GM23338 (cell line): ENCODE measurements around the gene TP53I13. TPM values are rescaled to one million over a fixed set of nuclear protein-coding genes. Genes with fewer than 3 reads are reported as not detected.

Experiments used
- ATAC-seq: fragments of 200-7000 bp; cut with Tn5 transposase; 3 replicates; pipeline ENCODE4 v1.9.1; 2020
- DNase-seq: peaks from one replicate; pipeline ENCODE4 v3.0.0-alpha.2; 2015; ENCODE audit warnings: low spot score
- H2AFZ ChIP-seq: fragments of 200-600 bp; sonication (generic); 2 replicates; pipeline ENCODE4 v1.8.0; 2016; ENCODE audit warnings: antibody characterized with exemption, mild to moderate bottlenecking, moderate library complexity
- H3F3A ChIP-seq: fragments of 200-600 bp; sonication (generic); replicated peaks from 2 replicates; pipeline ENCODE4 v1.8.0; 2017; ENCODE audit warnings: antibody characterized with exemption, mixed run types, low read depth
- H3K27ac ChIP-seq: fragments of 200-600 bp; sonication (generic); 2 replicates; pipeline ENCODE4 v1.6.1; 2016; ENCODE audit warnings: low read depth
- H3K27me3 ChIP-seq: fragments of 200-600 bp; sonication (generic); 2 replicates; pipeline ENCODE4 v1.8.0; 2016; ENCODE audit warnings: mild to moderate bottlenecking, mixed run types, moderate library complexity; ENCODE audit not compliant: insufficient read depth
- H3K36me3 ChIP-seq: fragments of 200-600 bp; sonication (generic); 2 replicates; pipeline ENCODE4 v1.8.0; 2016; ENCODE audit warnings: mild to moderate bottlenecking; ENCODE audit not compliant: insufficient read depth
- H3K4me1 ChIP-seq: fragments of 200-600 bp; sonication (generic); 2 replicates; pipeline ENCODE4 v1.8.0; 2016; ENCODE audit warnings: mild to moderate bottlenecking, moderate library complexity; ENCODE audit not compliant: insufficient read depth
- H3K4me2 ChIP-seq: fragments of 200-600 bp; sonication (generic); 2 replicates; pipeline ENCODE4 v1.7.1; 2017; ENCODE audit warnings: mixed run types
- H3K4me3 ChIP-seq: fragments of 200-600 bp; sonication (generic); 2 replicates; pipeline ENCODE4 v1.6.1; 2016; ENCODE audit warnings: mixed run types
- H3K79me2 ChIP-seq: fragments of 200-600 bp; sonication (generic); replicated peaks from 2 replicates; pipeline ENCODE4 v1.8.0; 2017; ENCODE audit warnings: mild to moderate bottlenecking; ENCODE audit not compliant: insufficient read depth
- H3K9me2 ChIP-seq: fragments of 200-600 bp; sonication (generic); 2 replicates; pipeline ENCODE4 v1.8.0; 2017; ENCODE audit not compliant: insufficient read depth
- H4K20me1 ChIP-seq: fragments of 200-600 bp; sonication (generic); replicated peaks from 2 replicates; pipeline ENCODE4 v1.8.0; 2017; ENCODE audit warnings: mild to moderate bottlenecking; ENCODE audit not compliant: insufficient read depth
- H3K27ac Mint-ChIP-seq: 2 replicates; pipeline ENCODE4 v1.8.0; 2020; ENCODE audit warnings: inconsistent platforms, mild to moderate bottlenecking, moderate library complexity, mixed read lengths
- H3K27me3 Mint-ChIP-seq: 3 replicates; pipeline ENCODE4 v1.8.0; 2022; ENCODE audit warnings: low read depth, mild to moderate bottlenecking, moderate library complexity, mixed read lengths, inconsistent platforms; ENCODE audit not compliant: insufficient read depth, poor library complexity
- H3K36me3 Mint-ChIP-seq: 3 replicates; pipeline ENCODE4 v1.8.0; 2021; ENCODE audit warnings: low read depth, mild to moderate bottlenecking, inconsistent platforms, moderate library complexity, mixed read lengths
- H3K4me1 Mint-ChIP-seq: 3 replicates; pipeline ENCODE4 v1.8.0; 2020; ENCODE audit warnings: mild to moderate bottlenecking, inconsistent platforms, mixed read lengths
- H3K4me3 Mint-ChIP-seq: 3 replicates; pipeline ENCODE4 v1.8.0; 2021; ENCODE audit warnings: moderate library complexity, mild to moderate bottlenecking, inconsistent platforms, mixed read lengths
- H3K9me3 Mint-ChIP-seq: 3 replicates; pipeline ENCODE4 v1.8.0; 2020; ENCODE audit warnings: moderate library complexity, mild to moderate bottlenecking, inconsistent platforms, mixed read lengths
- CREB1 ChIP-seq: fragments of 250-450 bp; sonication (Bioruptor Pico); IDR thresholded peaks from 2 replicates; pipeline ENCODE4 v1.5.0; 2020; ENCODE audit warnings: low read depth, mild to moderate bottlenecking, moderate library complexity
- EZH2 ChIP-seq: fragments of 200-600 bp; sonication (generic); IDR thresholded peaks from one replicate; pipeline ENCODE4 v1.8.0; 2017; ENCODE audit warnings: antibody characterized with exemption, mild to moderate bottlenecking, low read depth; ENCODE audit not compliant: unreplicated experiment
- EZH2phosphoT487 ChIP-seq: fragments of 200-600 bp; sonication (generic); IDR thresholded peaks from one replicate; pipeline ENCODE4 v1.8.1; 2018; ENCODE audit warnings: antibody characterized with exemption; ENCODE audit not compliant: unreplicated experiment
- JUNB ChIP-seq: IDR thresholded peaks from one replicate; pipeline ENCODE4 v1.6.1; 2016; ENCODE audit warnings: antibody characterized with exemption; ENCODE audit not compliant: unreplicated experiment
- POLR2AphosphoS5 ChIP-seq: IDR thresholded peaks from 2 replicates; pipeline ENCODE4 v1.6.1; 2016; ENCODE audit warnings: antibody characterized with exemption, low read depth
- STAT1 ChIP-seq: IDR thresholded peaks from one replicate; pipeline ENCODE4 v1.6.1; 2016; ENCODE audit warnings: antibody characterized with exemption; ENCODE audit not compliant: unreplicated experiment
- ZNF331 ChIP-seq: fragments of 250-450 bp; sonication (Bioruptor Pico); IDR thresholded peaks from 2 replicates; pipeline ENCODE4 v1.5.0; 2020; ENCODE audit warnings: low read depth, mild to moderate bottlenecking, moderate library complexity
- polyA plus RNA-seq: library from polyadenylated mRNA; unstranded; fragments of >200 nt; fragmentation: Nextera tagmentation; extraction: Ambion mirVana; gene quantifications from 2 replicates; pipeline ENCODE4 v1.2.1, GENCODE V29; 2016
- total RNA-seq: library from RNA; depleted of rRNA; stranded (reverse); fragments of >200 nt; shearing (Covaris generic); gene quantifications from 2 replicates; pipeline ENCODE4 v1.2.3, GENCODE V29; 2014
- TF ChIP-seq, protein P1 (sequence below): IDR thresholded peaks from 2 replicates; pipeline ENCODE4 v1.6.1; 2016; ENCODE audit warnings: antibody characterized with exemption
- TF ChIP-seq, protein P2 (sequence below), 2 experiments: fragments of 200-600 bp in 1 of 2; sonication (generic) in 1 of 2; conservative IDR thresholded peaks; 2 replicates each; pipeline versions ENCODE4 v1.5.1 to v1.6.1; 2016 to 2017; ENCODE audit warnings: antibody characterized with exemption in 2 of 2, low read depth in 2 of 2, mild to moderate bottlenecking in 2 of 2, moderate library complexity in 1 of 2

Gene TP53I13
- total and polyA plus RNA-seq, 2 experiments from 2014 or later = 21.0 to 38.9 TPM

DNA sequence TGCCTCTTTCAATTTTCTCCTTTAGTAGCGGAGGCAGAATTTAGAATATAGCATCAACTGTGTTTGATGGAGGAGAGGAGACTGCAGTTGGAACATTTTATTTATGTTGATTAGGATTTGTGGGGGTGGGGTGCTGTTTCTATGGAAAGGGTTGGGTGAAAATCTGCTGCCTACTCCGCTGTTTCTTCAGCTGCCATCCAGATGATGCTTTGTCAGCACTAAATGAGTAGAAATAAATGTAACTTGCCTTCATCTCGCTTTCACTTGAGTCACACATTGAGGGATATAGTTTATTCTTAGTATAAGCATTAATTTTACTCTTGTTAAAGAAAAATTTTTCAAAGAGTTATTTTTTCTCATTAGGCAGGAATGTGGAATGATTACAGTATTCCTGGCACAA lies 43.8 kb upstream of the TP53I13 start (continued):
- TF ChIP-seq, protein P1, sequence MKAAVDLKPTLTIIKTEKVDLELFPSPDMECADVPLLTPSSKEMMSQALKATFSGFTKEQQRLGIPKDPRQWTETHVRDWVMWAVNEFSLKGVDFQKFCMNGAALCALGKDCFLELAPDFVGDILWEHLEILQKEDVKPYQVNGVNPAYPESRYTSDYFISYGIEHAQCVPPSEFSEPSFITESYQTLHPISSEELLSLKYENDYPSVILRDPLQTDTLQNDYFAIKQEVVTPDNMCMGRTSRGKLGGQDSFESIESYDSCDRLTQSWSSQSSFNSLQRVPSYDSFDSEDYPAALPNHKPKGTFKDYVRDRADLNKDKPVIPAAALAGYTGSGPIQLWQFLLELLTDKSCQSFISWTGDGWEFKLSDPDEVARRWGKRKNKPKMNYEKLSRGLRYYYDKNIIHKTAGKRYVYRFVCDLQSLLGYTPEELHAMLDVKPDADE = no peak
- TF ChIP-seq STAT1 (no peak), EZH2 (no peak), CREB1 (CRISPR knock-in tag) (no peak), JUNB (no peak), EZH2phosphoT487 (no peak)

DNA sequence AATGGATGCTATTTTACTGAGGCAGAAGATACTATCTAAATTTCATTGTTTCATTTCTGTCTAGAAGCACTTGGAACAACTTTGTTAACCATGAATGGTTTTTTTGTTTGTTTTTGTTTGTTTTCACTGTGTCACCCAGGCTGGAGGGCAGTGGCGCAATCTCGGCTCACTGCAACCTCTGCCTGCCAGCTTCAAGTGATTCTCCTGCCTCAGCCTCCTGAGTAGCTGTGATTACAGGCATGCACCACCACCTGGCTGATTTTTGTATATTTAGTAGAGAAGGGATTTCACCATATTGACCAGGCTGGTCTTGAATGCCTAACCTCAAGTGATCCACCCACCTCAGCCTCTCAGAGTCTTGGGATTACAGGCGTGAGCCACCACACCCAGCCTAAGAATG lies 42.2 kb upstream of the TP53I13 start:
- peaks cover 56% of the 10 kb centered on the region for H3K36me3 Mint-ChIP-seq
- ATAC-seq (no peak), DNase-seq (no peak)
- H3K4me2 ChIP-seq = no peak overlapping the region
- no peak overlapping the region for H2AFZ ChIP-seq
- H3K4me3 Mint-ChIP-seq = no peak overlapping the region
- H3K27ac ChIP-seq = no peak overlapping the region
- no peaks in the 10 kb centered on the region for H3K4me1 ChIP-seq
- no peaks in the 10 kb centered on the region for H3K27me3 ChIP-seq
- peaks cover 18% of the 10 kb centered on the region for H3K36me3 ChIP-seq
- no peaks in the 10 kb centered on the region for H3F3A ChIP-seq
- no peaks in the 10 kb centered on the region for H3K4me1 Mint-ChIP-seq
- H3K9me3 Mint-ChIP-seq = no peaks in the 10 kb centered on the region
- no peaks in the 10 kb centered on the region for H3K27me3 Mint-ChIP-seq
- no peaks in the 10 kb centered on the region for H3K79me2 ChIP-seq
- H3K27ac Mint-ChIP-seq = no peak overlapping the region
- H3K4me3 ChIP-seq = no peak overlapping the region
- no peaks in the 10 kb centered on the region for H3K9me2 ChIP-seq
- no peaks in the 10 kb centered on the region; the same call in none of the 2 replicates for H4K20me1 ChIP-seq
- TF ChIP-seq ZNF331 (no peak), POLR2AphosphoS5 (no peak), EZH2 (no peak)
- TF ChIP-seq, protein P2, sequence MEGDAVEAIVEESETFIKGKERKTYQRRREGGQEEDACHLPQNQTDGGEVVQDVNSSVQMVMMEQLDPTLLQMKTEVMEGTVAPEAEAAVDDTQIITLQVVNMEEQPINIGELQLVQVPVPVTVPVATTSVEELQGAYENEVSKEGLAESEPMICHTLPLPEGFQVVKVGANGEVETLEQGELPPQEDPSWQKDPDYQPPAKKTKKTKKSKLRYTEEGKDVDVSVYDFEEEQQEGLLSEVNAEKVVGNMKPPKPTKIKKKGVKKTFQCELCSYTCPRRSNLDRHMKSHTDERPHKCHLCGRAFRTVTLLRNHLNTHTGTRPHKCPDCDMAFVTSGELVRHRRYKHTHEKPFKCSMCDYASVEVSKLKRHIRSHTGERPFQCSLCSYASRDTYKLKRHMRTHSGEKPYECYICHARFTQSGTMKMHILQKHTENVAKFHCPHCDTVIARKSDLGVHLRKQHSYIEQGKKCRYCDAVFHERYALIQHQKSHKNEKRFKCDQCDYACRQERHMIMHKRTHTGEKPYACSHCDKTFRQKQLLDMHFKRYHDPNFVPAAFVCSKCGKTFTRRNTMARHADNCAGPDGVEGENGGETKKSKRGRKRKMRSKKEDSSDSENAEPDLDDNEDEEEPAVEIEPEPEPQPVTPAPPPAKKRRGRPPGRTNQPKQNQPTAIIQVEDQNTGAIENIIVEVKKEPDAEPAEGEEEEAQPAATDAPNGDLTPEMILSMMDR (conservative IDR thresholded peaks at IDR 0.05; ENCODE audit: low read depth in 2 of 2) = no peak

DNA sequence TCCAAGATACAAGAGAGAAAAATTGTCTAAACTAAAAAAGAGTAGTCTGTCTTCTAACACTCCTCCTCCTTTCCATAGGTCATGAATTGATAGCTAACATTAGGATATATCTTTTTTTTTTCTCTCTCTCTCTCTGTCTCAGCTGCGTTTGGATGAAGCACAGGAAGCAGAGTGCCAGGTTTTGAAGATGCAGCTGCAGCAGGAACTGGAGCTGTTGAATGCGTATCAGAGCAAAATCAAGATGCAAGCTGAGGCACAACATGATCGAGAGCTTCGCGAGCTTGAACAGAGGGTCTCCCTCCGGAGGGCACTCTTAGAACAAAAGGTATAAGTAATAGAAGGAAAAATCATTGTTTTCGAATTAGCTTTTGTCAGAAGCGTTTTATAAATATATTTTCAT lies 34.5 kb upstream of the TP53I13 start:
- Mint-ChIP-seq H3K27me3 (peaks cover 6% of the 10 kb centered on the region), H3K4me1 (no peaks in the 10 kb centered on the region), H3K4me3 (no peak overlapping the region), H3K9me3 (peaks cover 10% of the 10 kb centered on the region; the same call in 2 of the 3 replicates), H3K36me3 (peaks cover 69% of the 10 kb centered on the region), H3K27ac (no peak overlapping the region)
- no peak overlapping the region for H3K4me3 ChIP-seq
- H3K36me3 ChIP-seq = peaks cover 21% of the 10 kb centered on the region
- no peaks in the 10 kb centered on the region; the same call in 1 of the 2 replicates for H3K79me2 ChIP-seq
- DNase-seq = no peak
- H3K4me1 ChIP-seq = no peaks in the 10 kb centered on the region
- H2AFZ ChIP-seq = no peak overlapping the region
- 0 out of 2 replicates have a peak, but pooled peaks cover 3% of the 10 kb centered on the region for H3F3A ChIP-seq
- H3K4me2 ChIP-seq = no peak overlapping the region
- no peak for ATAC-seq
- no peaks in the 10 kb centered on the region for H3K9me2 ChIP-seq
- no peak overlapping the region for H3K27ac ChIP-seq
- H4K20me1 ChIP-seq = peaks cover 6% of the 10 kb centered on the region; the same call in 1 of the 2 replicates
- no peaks in the 10 kb centered on the region for H3K27me3 ChIP-seq
- no peak for TF ChIP-seq POLR2AphosphoS5
- TF ChIP-seq, protein P2 (conservative IDR thresholded peaks at IDR 0.05; ENCODE audit: low read depth in 2 of 2) = no peak
